ENCODE measurements around the gene EIF5AL1.

DNA sequence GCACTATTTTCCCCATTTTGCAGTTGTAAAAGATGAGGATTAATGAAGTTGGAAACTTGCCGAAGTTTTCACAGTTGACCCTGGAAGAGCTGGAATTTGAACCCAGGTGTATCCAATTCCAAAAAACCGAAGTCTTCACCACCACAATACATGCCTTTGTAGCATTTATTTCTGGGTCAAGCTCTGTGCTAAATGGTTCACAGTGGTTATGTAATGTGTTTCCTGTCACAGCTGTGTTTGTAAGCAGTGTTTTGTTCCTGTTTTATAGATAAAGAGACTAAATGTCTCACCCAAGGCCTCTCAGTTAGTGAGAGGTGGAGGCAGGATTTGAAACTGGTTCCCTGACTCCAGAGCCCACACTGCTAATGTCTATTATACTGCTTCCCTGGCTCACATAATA, 30.3 kb downstream of the EIF5AL1 start:
- TF ChIP-seq, protein P1, sequence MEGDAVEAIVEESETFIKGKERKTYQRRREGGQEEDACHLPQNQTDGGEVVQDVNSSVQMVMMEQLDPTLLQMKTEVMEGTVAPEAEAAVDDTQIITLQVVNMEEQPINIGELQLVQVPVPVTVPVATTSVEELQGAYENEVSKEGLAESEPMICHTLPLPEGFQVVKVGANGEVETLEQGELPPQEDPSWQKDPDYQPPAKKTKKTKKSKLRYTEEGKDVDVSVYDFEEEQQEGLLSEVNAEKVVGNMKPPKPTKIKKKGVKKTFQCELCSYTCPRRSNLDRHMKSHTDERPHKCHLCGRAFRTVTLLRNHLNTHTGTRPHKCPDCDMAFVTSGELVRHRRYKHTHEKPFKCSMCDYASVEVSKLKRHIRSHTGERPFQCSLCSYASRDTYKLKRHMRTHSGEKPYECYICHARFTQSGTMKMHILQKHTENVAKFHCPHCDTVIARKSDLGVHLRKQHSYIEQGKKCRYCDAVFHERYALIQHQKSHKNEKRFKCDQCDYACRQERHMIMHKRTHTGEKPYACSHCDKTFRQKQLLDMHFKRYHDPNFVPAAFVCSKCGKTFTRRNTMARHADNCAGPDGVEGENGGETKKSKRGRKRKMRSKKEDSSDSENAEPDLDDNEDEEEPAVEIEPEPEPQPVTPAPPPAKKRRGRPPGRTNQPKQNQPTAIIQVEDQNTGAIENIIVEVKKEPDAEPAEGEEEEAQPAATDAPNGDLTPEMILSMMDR (IDR thresholded peaks at IDR 0.05; ENCODE audit: insufficient read depth, low read depth, low read length) = no peak
- TF ChIP-seq EZH2 (IDR thresholded peaks at IDR 0.05; ENCODE audit: insufficient read depth, low read length) = no peak
